ENCODE measurements around the gene CSTF3.
"Not testable (repeated sequence)": the region's sequence is repeated elsewhere in the genome, so short reads cannot be mapped to it uniquely, and the experiment has no call there.

CSTF3 gene

GRCh38 chr11:33160587-33160986, 693 bp downstream of the CSTF3 start:
- DNase-seq (ENCODE audit: low spot score) = no peak

GRCh38 chr11:33160136-33160535, 1.1 kb downstream of the CSTF3 start:
- peak; percentile 30 for DNase-seq (ENCODE audit: low spot score)

GRCh38 chr11:33159378-33159867, 1.9 kb downstream of the CSTF3 start:
- DNase-seq (ENCODE audit: low spot score) = not testable (repeated sequence)

- DNase-seq (ENCODE audit: low spot score) = peak; percentile 3
Measured at GRCh38 chr11:33158596-33159275, 2.5 kb downstream of the CSTF3 start.

- DNase-seq (ENCODE audit: low spot score) = no peak
Measured at GRCh38 chr11:33157103-33158027, 3.9 kb downstream of the CSTF3 start.

GRCh38 chr11:33151399-33151798, 9.9 kb downstream of the CSTF3 start:
- DNase-seq (ENCODE audit: low spot score) = no peak

- DNase-seq (ENCODE audit: low spot score) = no peak
Measured at GRCh38 chr11:33147559-33147958, 13.7 kb downstream of the CSTF3 start.

GRCh38 chr11:33135768-33136443, 25.4 kb downstream of the CSTF3 start:
- DNase-seq (ENCODE audit: low spot score) = no peak

GRCh38 chr11:33135216-33135615, 26.1 kb downstream of the CSTF3 start:
- no peak for DNase-seq (ENCODE audit: low spot score)

GRCh38 chr11:33134276-33134675, 27.0 kb downstream of the CSTF3 start:
- no peak for DNase-seq (ENCODE audit: low spot score)

- no peak for DNase-seq (ENCODE audit: low spot score)
Measured at GRCh38 chr11:33133761-33134160, 27.5 kb downstream of the CSTF3 start.

- no peak for DNase-seq (ENCODE audit: low spot score)
Measured at GRCh38 chr11:33132510-33132909, 28.8 kb downstream of the CSTF3 start.

- DNase-seq (ENCODE audit: low spot score) = no peak
Measured at GRCh38 chr11:33128739-33129138, 32.5 kb downstream of the CSTF3 start.

- DNase-seq (ENCODE audit: low spot score) = no peak
Measured at GRCh38 chr11:33125611-33126010, 35.7 kb downstream of the CSTF3 start.

GRCh38 chr11:33125025-33125424, 36.3 kb downstream of the CSTF3 start:
- no peak for DNase-seq (ENCODE audit: low spot score)

GRCh38 chr11:33122696-33123095, 38.6 kb downstream of the CSTF3 start:
- not testable (repeated sequence) for DNase-seq (ENCODE audit: low spot score)

- DNase-seq (ENCODE audit: low spot score) = no peak
Measured at GRCh38 chr11:33116535-33116934, 44.7 kb downstream of the CSTF3 start.

GRCh38 chr11:33110083-33110482, 51.2 kb downstream of the CSTF3 start:
- DNase-seq (ENCODE audit: low spot score) = no peak

GRCh38 chr11:33109294-33109895, 51.9 kb downstream of the CSTF3 start:
- DNase-seq (ENCODE audit: low spot score) = no peak

GRCh38 chr11:33103836-33104235, 57.4 kb downstream of the CSTF3 start:
- no peak for DNase-seq (ENCODE audit: low spot score)

- DNase-seq (ENCODE audit: low spot score) = no peak
Measured at GRCh38 chr11:33094157-33094556, 67.1 kb downstream of the CSTF3 start.

GRCh38 chr11:33089776-33090175, 71.5 kb downstream of the CSTF3 start:
- no peak for DNase-seq (ENCODE audit: low spot score)
